ENCODE data around the gene CUX1.
"Not testable (repeated sequence)": the region's sequence is repeated elsewhere in the genome, so short reads cannot be mapped to it uniquely, and the experiment has no call there.

The CUX1 gene

DNA sequence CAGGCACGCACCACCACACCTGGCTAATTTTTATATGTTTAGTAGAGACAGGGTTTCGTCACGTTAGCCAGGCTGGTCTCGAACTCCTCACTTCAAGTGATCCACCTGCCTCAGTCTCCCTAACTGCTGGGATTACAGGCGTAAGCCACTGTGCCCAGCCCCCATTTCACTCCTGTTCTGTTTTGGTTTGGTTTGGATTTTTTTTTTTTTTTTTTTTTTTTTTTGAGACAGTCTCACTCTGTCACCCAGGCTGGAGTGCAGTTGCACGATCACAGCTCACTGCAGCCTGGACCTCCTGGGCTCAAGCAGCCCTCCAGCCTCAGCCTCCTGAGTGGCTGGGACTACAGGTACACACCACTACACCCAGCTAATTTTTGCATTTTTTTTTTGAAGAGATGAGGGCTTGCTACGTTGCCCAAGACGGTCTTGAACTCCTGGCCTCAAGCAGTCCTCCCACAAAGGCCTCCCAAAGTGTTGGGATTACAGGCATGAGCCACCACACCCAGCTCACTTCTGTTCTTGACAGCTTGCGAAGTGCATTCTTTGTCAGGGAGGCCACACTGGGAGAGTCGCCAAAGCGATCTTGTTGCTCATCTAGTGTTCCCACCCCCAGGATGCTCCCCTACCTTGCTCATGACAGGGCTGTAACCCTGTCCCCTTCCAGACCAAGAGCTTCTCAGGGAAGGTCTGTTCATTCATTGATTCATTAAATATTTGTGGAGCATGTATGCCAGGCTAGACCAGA, 229.1 kb downstream of the CUX1 start:
- no peak for DNase-seq (ENCODE audit: low read depth)

DNA sequence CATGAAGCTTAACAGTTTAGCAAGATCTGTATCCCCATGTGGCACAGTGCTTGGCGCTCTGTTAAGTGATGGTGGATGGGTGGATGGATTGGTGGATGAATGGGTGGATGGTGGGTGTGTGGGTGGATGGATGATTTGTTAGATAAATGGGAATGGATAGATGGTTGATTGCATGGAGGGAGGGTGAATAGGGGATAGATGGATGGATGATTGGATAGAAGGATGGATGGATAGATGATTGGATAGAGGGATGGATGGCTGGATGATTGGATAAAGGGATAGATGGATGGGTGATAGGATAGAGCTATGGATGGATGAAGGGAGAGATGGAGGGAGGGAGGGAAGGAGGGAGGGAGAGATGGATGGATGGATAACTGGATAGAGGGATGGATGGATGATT, 229.7 kb downstream of the CUX1 start:
- no peak for DNase-seq (ENCODE audit: low read depth)

GRCh38 chr7:102049765-102050164, 232.3 kb downstream of the CUX1 start:
- no peak for DNase-seq (ENCODE audit: low read depth)

- no peak for DNase-seq (ENCODE audit: low read depth)
These were observed 233.5 kb downstream of the CUX1 start for GRCh38 chr7:102050864-102051460.

DNA sequence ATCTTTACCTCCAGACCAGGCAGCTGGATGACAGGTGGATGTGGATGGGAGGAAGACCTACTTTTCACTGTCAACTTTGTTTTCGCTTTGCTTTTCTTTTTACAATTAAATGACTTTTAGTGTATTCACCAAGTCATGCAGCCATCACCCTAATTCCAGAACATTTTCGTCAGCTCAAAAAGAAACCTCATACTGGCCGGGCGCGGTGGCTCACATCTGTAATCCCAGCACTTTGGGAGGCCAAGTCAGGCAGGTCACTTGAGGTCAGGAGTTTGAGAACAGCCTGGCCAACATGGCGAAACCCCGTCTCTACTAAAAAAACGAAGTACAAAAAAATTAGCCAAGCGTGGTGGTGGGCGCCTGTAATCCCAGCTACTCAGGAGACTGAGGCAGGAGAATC, 234.3 kb downstream of the CUX1 start:
- DNase-seq (ENCODE audit: low read depth), result not testable (repeated sequence)

GRCh38 chr7:102054158-102054557, 236.7 kb downstream of the CUX1 start:
- no peak for DNase-seq (ENCODE audit: low read depth)

- no peak for DNase-seq (ENCODE audit: low read depth)
These were observed 238.0 kb downstream of the CUX1 start for GRCh38 chr7:102055181-102055976.

- DNase-seq (ENCODE audit: low read depth), result no peak
These were observed 242.1 kb downstream of the CUX1 start for GRCh38 chr7:102059524-102059923.

- DNase-seq (ENCODE audit: low read depth), result no peak
These were observed 244.0 kb downstream of the CUX1 start for GRCh38 chr7:102061354-102061945.

DNA sequence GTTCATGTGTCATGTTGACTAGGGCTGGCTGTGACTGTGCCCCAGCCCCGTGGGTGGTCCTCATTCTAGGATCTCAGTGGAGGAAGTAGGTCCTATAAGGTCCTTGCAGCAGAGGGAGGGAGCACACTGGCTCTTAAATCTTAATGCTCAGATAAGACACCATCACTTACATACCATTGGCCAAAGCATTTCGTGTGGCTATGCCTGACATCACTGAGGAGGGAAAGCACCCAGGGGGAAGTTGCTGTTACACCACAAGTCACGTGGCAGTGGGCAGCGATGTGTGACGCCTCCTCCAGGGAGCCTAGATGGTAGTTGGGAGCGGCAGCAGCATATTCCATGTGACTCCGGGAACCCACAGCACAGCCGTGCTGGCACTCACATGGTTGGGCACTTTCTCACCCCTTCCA, 244.6 kb downstream of the CUX1 start:
- DNase-seq (ENCODE audit: low read depth), result no peak

- DNase-seq (ENCODE audit: low read depth), result no peak
These were observed 246.3 kb downstream of the CUX1 start for GRCh38 chr7:102063690-102064180.

DNA sequence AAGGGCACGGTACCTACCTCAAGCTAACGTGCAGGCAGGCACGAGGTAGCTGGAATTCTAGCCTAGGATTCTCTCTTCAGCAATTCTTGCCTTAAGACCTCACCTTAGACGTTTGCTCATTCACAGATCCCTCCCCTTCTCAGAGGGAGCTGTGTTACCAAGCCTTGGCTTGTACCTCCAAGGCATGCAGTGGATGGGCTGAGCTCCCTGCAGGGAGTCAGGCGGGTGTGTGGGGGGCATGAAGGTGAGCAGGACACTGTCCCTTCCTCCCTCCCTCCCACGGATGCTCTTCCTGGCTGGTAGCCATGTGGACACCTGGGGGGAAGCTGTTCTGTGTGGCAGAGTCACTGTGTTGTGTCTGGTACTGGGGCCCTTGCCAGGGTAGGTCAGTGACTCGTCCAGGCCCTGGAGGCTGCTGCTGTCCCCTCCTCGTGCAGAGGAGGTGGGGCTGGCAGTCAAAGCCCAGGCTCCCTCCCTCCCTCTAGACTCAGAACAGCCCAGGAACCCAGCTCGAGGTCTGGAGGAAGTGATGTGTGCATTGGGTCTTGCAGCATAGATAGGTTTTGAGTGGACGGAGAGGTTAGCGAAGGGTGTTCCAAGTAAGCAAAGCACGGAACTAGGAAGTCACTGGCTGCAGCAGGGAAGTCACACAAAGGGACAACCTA, 247.1 kb downstream of the CUX1 start:
- DNase-seq (ENCODE audit: low read depth), result no peak

- no peak for DNase-seq (ENCODE audit: low read depth)
These were observed 247.8 kb downstream of the CUX1 start for GRCh38 chr7:102065226-102065625.

DNA sequence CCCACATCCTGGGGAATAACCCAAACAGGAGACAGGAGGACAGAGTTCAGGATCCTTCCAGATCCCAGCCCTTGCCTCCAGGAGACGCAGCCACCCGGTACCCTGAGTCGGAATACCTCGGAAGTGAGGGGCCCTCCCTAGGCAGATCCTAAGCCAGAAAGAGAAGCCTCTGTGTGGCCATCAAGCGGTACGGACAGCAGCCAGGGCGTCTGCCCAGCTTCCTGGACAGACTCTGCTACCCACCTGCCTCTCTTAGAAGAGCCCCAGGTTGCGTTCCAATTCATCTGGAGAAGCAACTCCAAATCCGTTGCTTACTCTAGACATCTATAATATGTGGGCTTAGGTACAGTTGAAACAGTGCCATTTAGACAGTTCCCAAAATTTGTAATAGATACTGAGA, 249.1 kb downstream of the CUX1 start:
- no peak for DNase-seq (ENCODE audit: low read depth)

DNA sequence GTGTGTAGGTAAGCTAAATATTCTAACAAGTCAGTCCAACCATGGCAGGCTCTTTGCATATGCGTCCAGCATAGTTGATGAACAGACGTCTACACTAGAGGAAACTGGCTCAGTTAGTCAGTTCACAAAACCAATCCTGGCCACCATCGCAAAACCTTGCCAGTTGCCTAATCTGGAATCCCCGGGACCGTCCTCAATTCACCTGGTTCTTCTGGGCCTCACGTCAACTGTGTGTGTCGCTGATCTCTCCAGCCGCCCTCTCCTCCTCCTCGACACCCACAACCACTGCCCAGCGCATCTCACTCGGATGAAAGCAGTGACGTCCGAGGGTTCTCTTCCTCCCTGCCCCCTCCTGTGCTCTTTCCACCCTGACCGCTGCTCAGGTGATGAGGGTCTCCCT, 251.4 kb downstream of the CUX1 start:
- DNase-seq (ENCODE audit: low read depth), result no peak

- no peak for DNase-seq (ENCODE audit: low read depth)
These were observed 252.7 kb downstream of the CUX1 start for GRCh38 chr7:102069931-102070629.

DNA sequence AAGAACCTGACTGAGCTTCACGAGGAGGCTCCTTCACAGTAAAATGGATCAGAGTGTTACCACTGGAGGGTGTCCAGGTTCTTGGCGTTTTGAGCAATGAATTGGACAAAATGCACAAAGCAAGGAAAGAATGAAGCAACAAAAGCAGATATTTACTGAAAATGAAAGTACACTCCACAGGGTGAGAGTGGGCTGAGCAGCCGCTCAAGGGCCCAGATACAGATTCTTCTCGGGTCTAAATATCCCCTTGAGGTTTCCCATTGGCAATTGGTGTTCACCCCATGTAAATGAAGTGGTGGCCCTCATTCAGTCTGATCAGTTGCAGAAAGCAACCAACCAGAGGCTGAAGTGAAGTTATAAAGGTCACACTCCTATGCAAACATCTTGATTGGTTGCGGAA, 254.6 kb downstream of the CUX1 start:
- DNase-seq (ENCODE audit: low read depth), result no peak

GRCh38 chr7:102072636-102073209, 255.3 kb downstream of the CUX1 start:
- no peak for DNase-seq (ENCODE audit: low read depth)

DNA sequence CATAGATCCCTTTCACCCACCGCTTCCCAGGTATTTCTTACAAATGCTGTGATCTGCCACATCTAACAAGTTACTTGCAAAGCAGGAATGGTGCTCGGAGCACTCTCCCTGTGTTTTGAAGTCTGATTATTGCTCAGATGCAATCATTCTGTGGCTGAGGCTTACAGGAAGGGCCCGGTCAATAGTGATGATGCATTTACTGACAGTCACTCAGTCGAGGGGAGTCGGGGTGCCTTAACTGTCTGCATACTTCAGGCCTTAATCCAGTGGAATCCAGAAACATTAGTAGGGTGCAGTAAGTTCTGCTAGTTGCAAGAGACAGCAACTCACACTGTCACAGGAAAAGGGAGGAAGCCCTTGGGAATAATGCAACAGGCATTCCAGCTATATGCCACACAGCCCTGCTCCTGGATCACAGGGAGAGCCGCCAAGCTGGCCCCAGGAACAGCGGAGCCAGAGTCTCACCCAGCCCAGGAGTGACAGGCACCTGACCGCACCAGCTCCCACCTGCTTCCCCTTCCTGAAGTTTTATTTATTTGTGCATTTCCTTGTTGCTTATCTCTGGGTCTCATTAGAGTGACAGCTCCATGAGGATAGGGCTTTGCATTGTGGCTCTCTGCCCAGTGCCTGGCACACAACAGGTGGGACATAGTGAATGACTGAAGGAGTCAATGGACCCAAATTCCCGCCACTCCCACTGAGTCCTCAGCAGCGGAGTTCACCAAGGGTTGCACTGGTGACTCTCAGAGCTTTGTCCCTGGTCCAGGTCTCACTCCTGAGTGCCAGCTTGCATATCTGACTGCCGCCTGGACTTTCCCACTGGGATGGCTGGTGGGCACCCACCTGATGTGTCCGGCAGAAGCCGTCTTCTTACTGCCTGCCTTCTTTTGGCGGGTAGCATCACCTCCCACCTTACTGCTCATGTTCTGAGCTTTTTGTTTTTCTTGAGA, 256.8 kb downstream of the CUX1 start:
- no peak for DNase-seq (ENCODE audit: low read depth)

GRCh38 chr7:102075126-102075525, 257.7 kb downstream of the CUX1 start:
- no peak for DNase-seq (ENCODE audit: low read depth)

Measured in stimulated activated CD8-positive, alpha-beta memory T cell treated with anti-CD3 and anti-CD28 coated beads, Interleukin-12 subunit alpha, Interleukin-12 subunit beta, amount 100 ng/mL, for 1 hour (primary cell).